SHP77 treated with DMSO at 0.1 percent for 48 hours (cell line): ENCODE results near the gene CD83.

Experiments
- DNase-seq: peaks from one replicate; lab custom pipeline; 2025; lab: John Stamatoyannopoulos, UW

CD83 gene

GRCh38 chr6:14123386-14124111 lies 6.0 kb downstream of the CD83 start:
- no peak for DNase-seq

GRCh38 chr6:14125346-14125745 lies 7.8 kb downstream of the CD83 start:
- no peak for DNase-seq

GRCh38 chr6:14126191-14126590 lies 8.6 kb downstream of the CD83 start:
- no peak for DNase-seq

GRCh38 chr6:14127611-14128010 lies 10.0 kb downstream of the CD83 start:
- no peak for DNase-seq

- DNase-seq: no peak
These were observed 10.4 kb downstream of the CD83 start for GRCh38 chr6:14128012-14128411.

- DNase-seq: no peak
These were observed 11.2 kb downstream of the CD83 start for GRCh38 chr6:14128746-14129145.

- no peak for DNase-seq
These were observed 12.0 kb downstream of the CD83 start for GRCh38 chr6:14129575-14129974.

GRCh38 chr6:14130435-14131075 lies 13.0 kb downstream of the CD83 start:
- no peak for DNase-seq

- no peak for DNase-seq
These were observed 14.0 kb downstream of the CD83 start for GRCh38 chr6:14131579-14131978.

GRCh38 chr6:14132244-14132920 lies 14.8 kb downstream of the CD83 start:
- DNase-seq: no peak

- no peak for DNase-seq
These were observed 15.3 kb downstream of the CD83 start for GRCh38 chr6:14132921-14133275.

GRCh38 chr6:14134211-14134910 lies 16.8 kb downstream of the CD83 start:
- no peak for DNase-seq

GRCh38 chr6:14135893-14136539 lies 18.4 kb downstream of the CD83 start:
- DNase-seq: no peak

- DNase-seq: no peak
These were observed 21.2 kb downstream of the CD83 start for GRCh38 chr6:14138701-14139215.

GRCh38 chr6:14141351-14142062 lies 23.9 kb downstream of the CD83 start:
- DNase-seq: no peak

GRCh38 chr6:14142063-14142450 lies 24.5 kb downstream of the CD83 start:
- no peak for DNase-seq

GRCh38 chr6:14142511-14143223 lies 25.1 kb downstream of the CD83 start:
- no peak for DNase-seq

GRCh38 chr6:14143305-14143704 lies 25.7 kb downstream of the CD83 start:
- no peak for DNase-seq

- peak; percentile 42 for DNase-seq
These were observed 27.1 kb downstream of the CD83 start for GRCh38 chr6:14144678-14145113.

GRCh38 chr6:14146506-14147096 lies 29.0 kb downstream of the CD83 start:
- DNase-seq: no peak
